H1 (cell line): ENCODE data around the gene RHCG. TPM values are rescaled to one million over a fixed set of nuclear protein-coding genes. Genes with fewer than 3 reads are reported as not detected.

Source experiments
- CTCF ChIA-PET: fragments of 300-600 bp; sonication (Branson Sonifier 250); formaldehyde crosslinking; loops from one replicate; lab custom pipeline; 2021; ENCODE audit not compliant: partially characterized antibody; lab: Charles Lee
- POLR2A ChIA-PET: fragments of 300-600 bp; sonication (Branson Sonifier 250); formaldehyde crosslinking; loops from one replicate; lab custom pipeline; 2021; ENCODE audit warnings: inconsistent platforms; ENCODE audit not compliant: partially characterized antibody; lab: Charles Lee
- DNase-seq, 2 experiments: peaks; one replicate each; pipeline versions ENCODE4 v3.0.0 to v3.0.0-alpha.2; 2010 to 2022; ENCODE audit warnings: low spot score in 2 of 2, low read depth in 1 of 2, mixed read lengths in 1 of 2
- FAIRE-seq: peaks from 2 replicates; lab custom pipeline; 2011; peaks lifted over from hg19 to GRCh38; lab: Jason Lieb, UNC
- H2AFZ ChIP-seq: 2 replicates; pipeline ENCODE4 v1.8.1; 2012; ENCODE audit warnings: low read length, inconsistent platforms
- H2AK5ac ChIP-seq: 2 replicates; pipeline ENCODE4 v1.6.1; 2013; ENCODE audit warnings: low read depth, low read length
- H2BK120ac ChIP-seq: replicated peaks from 2 replicates; pipeline ENCODE3; 2013; ENCODE audit warnings: low read depth, low read length, inconsistent platforms
- H2BK12ac ChIP-seq: 2 replicates; pipeline ENCODE4 v1.6.1; 2013; ENCODE audit warnings: low read depth, low read length
- H2BK15ac ChIP-seq: 2 replicates; pipeline ENCODE4 v1.6.1; 2013; ENCODE audit warnings: low read length
- H2BK20ac ChIP-seq: 2 replicates; pipeline ENCODE4 v1.6.1; 2013; ENCODE audit warnings: low read length
- H2BK5ac ChIP-seq: 2 replicates; pipeline ENCODE4 v1.6.1; 2013; ENCODE audit warnings: low read depth, low read length
- H3K14ac ChIP-seq: 2 replicates; pipeline ENCODE4 v1.6.1; 2013; ENCODE audit warnings: inconsistent platforms; ENCODE audit not compliant: insufficient read length
- H3K18ac ChIP-seq: 2 replicates; pipeline ENCODE4 v1.6.1; 2013; ENCODE audit warnings: low read length; ENCODE audit errors: extremely low read depth
- H3K23ac ChIP-seq: 2 replicates; pipeline ENCODE4 v1.6.1; 2013; ENCODE audit warnings: inconsistent platforms; ENCODE audit not compliant: insufficient read length
- H3K23me2 ChIP-seq: 2 replicates; pipeline ENCODE4 v1.6.1; 2013; ENCODE audit warnings: low read depth, low read length
- H3K27ac ChIP-seq: 2 replicates; pipeline ENCODE4 v1.6.1; 2011; ENCODE audit warnings: low read depth, low read length, inconsistent platforms
- H3K27me3 ChIP-seq, 4 experiments: replicated peaks in 1 of 4; 1 replicate in 1 of 4; 2 replicates in 3 of 4; pipeline versions ENCODE4 v1.6.1 to v1.8.1; 2011 to 2013; ENCODE audit warnings: low read length in 3 of 4, mild to moderate bottlenecking in 3 of 4, inconsistent platforms in 2 of 4, mixed read lengths in 2 of 4, moderate library complexity in 1 of 4; ENCODE audit not compliant: control insufficient read depth in 3 of 4, insufficient read depth in 3 of 4; ENCODE audit errors: extremely low read depth in 1 of 4
- H3K36me3 ChIP-seq, 4 experiments: 2 replicates each; pipeline versions ENCODE4 v1.6.1 to v1.8.1; 2011 to 2013; ENCODE audit warnings: mild to moderate bottlenecking in 4 of 4, low read length in 3 of 4, moderate library complexity in 2 of 4, control low read depth in 1 of 4, inconsistent platforms in 1 of 4; ENCODE audit not compliant: insufficient read depth in 4 of 4, control insufficient read depth in 2 of 4
- H3K4ac ChIP-seq: replicated peaks from 2 replicates; pipeline ENCODE3; 2013; ENCODE audit warnings: low read length, low read depth, mixed read lengths, inconsistent platforms; ENCODE audit not compliant: insufficient read length
- H3K4me1 ChIP-seq, 4 experiments: replicated peaks in 1 of 4; 1 replicate in 1 of 4; 2 replicates in 3 of 4; pipeline versions ENCODE4 v1.6.1 to v1.8.1; 2011 to 2013; ENCODE audit warnings: low read length in 3 of 4, inconsistent platforms in 2 of 4, mixed read lengths in 1 of 4; ENCODE audit not compliant: insufficient read depth in 4 of 4, control insufficient read depth in 3 of 4
- H3K4me2 ChIP-seq, 2 experiments: 2 replicates each; pipeline versions ENCODE4 v1.6.1 to v1.8.1; 2011 to 2013; ENCODE audit warnings: low read depth in 2 of 2, low read length in 2 of 2, control low read depth in 1 of 2, inconsistent platforms in 1 of 2, mild to moderate bottlenecking in 1 of 2; ENCODE audit not compliant: insufficient read depth in 1 of 2
- H3K4me3 ChIP-seq, 4 experiments: fragments of 200-600, 300-600 bp in 1 of 4; sonication (generic), shearing (Covaris generic), sonication (Bioruptor Twin) in 1 of 4; 2 replicates each; pipeline versions ENCODE4 v1.5.1 to v1.8.1; 2011 to 2016; ENCODE audit warnings: low read length in 4 of 4, low read depth in 3 of 4, control low read depth in 2 of 4, inconsistent platforms in 2 of 4, mild to moderate bottlenecking in 2 of 4, mixed read lengths in 1 of 4, moderate library complexity in 1 of 4; ENCODE audit not compliant: insufficient read depth in 2 of 4; ENCODE audit errors: extremely low read depth in 1 of 4
- H3K56ac ChIP-seq: replicated peaks from 2 replicates; pipeline ENCODE3; 2013; ENCODE audit warnings: low read depth, mild to moderate bottlenecking, mixed read lengths, low read length, inconsistent platforms; ENCODE audit not compliant: insufficient read length
- H3K79me1 ChIP-seq: 2 replicates; pipeline ENCODE4 v1.6.1; 2013; ENCODE audit warnings: low read depth, low read length, control low read depth
- H3K79me2 ChIP-seq, 2 experiments: 2 replicates each; pipeline versions ENCODE4 v1.6.1 to v1.8.1; 2012 to 2013; ENCODE audit warnings: low read length in 2 of 2, mild to moderate bottlenecking in 2 of 2, inconsistent platforms in 1 of 2; ENCODE audit not compliant: insufficient read depth in 2 of 2, control insufficient read depth in 1 of 2
- H3K9ac ChIP-seq, 4 experiments: replicated peaks in 1 of 4; 1 replicate in 1 of 4; 2 replicates in 3 of 4; pipeline versions ENCODE4 v1.6.1 to v1.8.1; 2011 to 2013; ENCODE audit warnings: low read depth in 3 of 4, low read length in 3 of 4, control low read depth in 2 of 4, mild to moderate bottlenecking in 2 of 4, moderate library complexity in 2 of 4, inconsistent platforms in 1 of 4; ENCODE audit errors: extremely low read depth in 1 of 4
- H3K9me3 ChIP-seq, 2 experiments: 2 replicates each; pipeline versions ENCODE4 v1.6.1 to v1.8.1; 2012 to 2013; ENCODE audit warnings: mild to moderate bottlenecking in 2 of 2, moderate library complexity in 2 of 2, control low read depth in 1 of 2, inconsistent platforms in 1 of 2, low read depth in 1 of 2, low read length in 1 of 2, mixed read lengths in 1 of 2; ENCODE audit not compliant: insufficient read depth in 2 of 2
- H4K20me1 ChIP-seq, 2 experiments: replicated peaks in 1 of 2; 2 replicates each; pipeline versions ENCODE3 to v1.8.1; 2011 to 2013; ENCODE audit warnings: inconsistent platforms in 2 of 2, low read length in 2 of 2, mild to moderate bottlenecking in 1 of 2; ENCODE audit not compliant: insufficient read depth in 2 of 2, control insufficient read depth in 1 of 2
- H4K5ac ChIP-seq: 2 replicates; pipeline ENCODE4 v1.6.1; 2013; ENCODE audit warnings: low read length, low read depth, mixed read lengths, inconsistent platforms; ENCODE audit not compliant: insufficient read length
- H4K8ac ChIP-seq: 2 replicates; pipeline ENCODE4 v1.8.0; 2013; ENCODE audit warnings: mild to moderate bottlenecking, moderate library complexity, low read length, inconsistent platforms; ENCODE audit not compliant: insufficient read depth; ENCODE audit errors: extremely low read depth
- H4K91ac ChIP-seq: replicated peaks from 2 replicates; pipeline ENCODE3; 2013; ENCODE audit warnings: low read length, mixed read lengths, inconsistent platforms; ENCODE audit not compliant: insufficient read length
- BACH1 ChIP-seq: IDR thresholded peaks from 2 replicates; pipeline ENCODE4 v1.6.1; 2012; ENCODE audit warnings: low read length, improper control_type of control experiment
- BCL11A ChIP-seq, 2 experiments: IDR thresholded peaks; one replicate each; pipeline ENCODE4 v1.6.1; 2011; ENCODE audit warnings: low read depth in 2 of 2, low read length in 2 of 2, mild to moderate bottlenecking in 2 of 2
- CTCF ChIP-seq, 3 experiments: IDR thresholded peaks; 1 replicate in 2 of 3; 2 replicates in 1 of 3; pipeline versions ENCODE4 v1.5.1 to v1.6.1; 2011; ENCODE audit warnings: low read length in 3 of 3, mild to moderate bottlenecking in 3 of 3, inconsistent platforms in 2 of 3, low read depth in 1 of 3, moderate library complexity in 1 of 3; ENCODE audit not compliant: insufficient read depth in 1 of 3; ENCODE audit errors: control extremely low read depth in 1 of 3
- JUND ChIP-seq: IDR thresholded peaks from 2 replicates; pipeline ENCODE4 v1.6.1; 2011; ENCODE audit warnings: mild to moderate bottlenecking, improper control_type of control experiment, low read length
- POU5F1 ChIP-seq: IDR thresholded peaks from 2 replicates; pipeline ENCODE4 v1.6.1; 2011; ENCODE audit warnings: low read depth, mild to moderate bottlenecking, low read length, moderate library complexity
- RAD21 ChIP-seq, 2 experiments: IDR thresholded peaks in 1 of 2; conservative IDR thresholded peaks in 1 of 2; 2 replicates each; pipeline ENCODE4 v1.6.1; 2011; ENCODE audit warnings: low read depth in 2 of 2, low read length in 2 of 2, improper control_type of control experiment in 1 of 2, inconsistent platforms in 1 of 2, mild to moderate bottlenecking in 1 of 2, moderate library complexity in 1 of 2
- SP2 ChIP-seq: IDR thresholded peaks from 2 replicates; pipeline ENCODE4 v1.6.1; 2012; ENCODE audit warnings: mild to moderate bottlenecking, low read length, inconsistent platforms
- WGBS, 2 experiments: shearing (Covaris generic) in 1 of 2; methylation state at CpG; one replicate each; pipeline versions ENCODE4 v1.1.6 to v1.1.7; 2013 to 2015; ENCODE audit warnings: low lambda C conversion rate in 2 of 2, mixed read lengths in 2 of 2, inconsistent platforms in 1 of 2, low coverage in 1 of 2, missing lambda C conversion rate in 1 of 2; ENCODE audit not compliant: insufficient replicate concordance in 2 of 2, insufficient coverage in 1 of 2, insufficient read length in 1 of 2; ENCODE audit errors: extremely low coverage in 1 of 2, missing lambda C conversion rate in 1 of 2; 5-methylcytosine and 5-hydroxymethylcytosine counted together
- polyA plus RNA-seq, 7 experiments: library from polyadenylated mRNA; depleted of rRNA in 3 of 7; stranded (reverse) in 5 of 7; unstranded in 2 of 7; fragments of >200 nt in 5 of 7; fragments of 200-250 nt in 2 of 7; gene quantifications; 1 replicate in 5 of 7; 2 replicates in 1 of 7; 4 replicates in 1 of 7; pipeline versions ENCODE4 v1.2.1 to v1.2.3, GENCODE V29; 2011 to 2013; ENCODE audit warnings: missing spikeins in 2 of 7, mixed read lengths in 2 of 7
- total RNA-seq: library from RNA; stranded (reverse); fragmentation: NEBNext Ultra II Directional; extraction: Animal tissue kit (Norgen Biotek cat#: 25700); gene quantifications from 2 replicates; pipeline ENCODE4 v1.2.1, GENCODE V29; 2021
- TF ChIP-seq, protein P1 (sequence below): IDR thresholded peaks from 2 replicates; pipeline ENCODE4 v1.6.1; 2011; ENCODE audit warnings: low read length, improper control_type of control experiment

RHCG gene
- total and polyA plus RNA-seq, 2 of the 8 experiments (the other 6 are each of a cell fraction or from before 2014, with no cell fraction given), result 0.68 TPM; not detected in 1

DNA sequence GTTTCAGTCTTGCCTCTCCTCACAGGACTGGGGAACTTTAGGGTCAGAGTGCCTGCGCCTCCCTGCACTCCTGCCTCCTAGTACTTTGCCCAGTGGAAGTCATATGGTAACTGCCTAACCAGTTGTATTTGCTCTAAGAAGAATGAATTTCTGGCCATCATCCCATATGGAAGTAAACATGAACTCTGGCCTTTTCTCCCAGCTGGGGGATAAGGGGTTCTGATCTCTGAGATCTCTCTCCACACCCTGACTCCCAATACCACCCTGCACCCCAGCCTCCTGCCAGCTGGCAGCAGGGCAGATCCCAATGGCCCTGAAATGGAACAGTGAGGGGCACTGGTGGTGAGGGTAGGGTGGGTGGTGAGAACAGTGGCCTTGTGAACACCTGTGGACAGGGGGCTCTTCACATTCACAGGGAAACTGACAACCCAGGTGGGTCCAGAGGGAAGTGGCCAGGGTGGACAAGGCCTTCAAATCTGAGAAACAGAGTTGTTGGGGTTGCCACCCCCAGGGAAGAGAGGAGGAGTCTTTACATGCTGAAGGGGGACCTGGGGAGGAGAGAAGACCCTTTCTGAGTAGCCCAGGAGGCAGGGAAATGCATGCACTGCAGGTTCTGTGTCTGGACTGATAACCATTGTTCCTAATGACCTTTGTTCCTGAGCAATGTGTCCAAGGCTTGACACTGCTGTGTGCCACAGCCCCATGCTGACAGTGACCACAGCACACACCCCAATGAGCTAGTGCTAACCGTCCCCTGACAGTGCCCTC, 36.9 kb downstream of the RHCG start:
- no peak overlapping the region for H2BK5ac ChIP-seq
- no peak overlapping the region; a peak in 1 of 7 replicates for H3K9ac ChIP-seq
- H3K4me3 ChIP-seq, result no peak overlapping the region
- CTCF ChIA-PET, result interaction anchor here (0.5 to 17.1 kb wide), 9 partner anchors 12 to 100 kb away, joined by 3 to 218 read pairs (median 5); no protein-coding TSS in a partner anchor
- no peaks in the 10 kb centered on the region for H3K36me3 ChIP-seq
- H2BK15ac ChIP-seq, result no peak overlapping the region
- no peak for DNase-seq
- peaks cover 0 to 33% (median 24%) of the 10 kb centered on the region in 4 experiments; a peak in 4 of 7 replicates for H3K27me3 ChIP-seq
- peaks cover 4 to 16% (median 9%) of the 10 kb centered on the region in 4 experiments for H3K4me1 ChIP-seq
- H3K23me2 ChIP-seq, result no peaks in the 10 kb centered on the region
- H3K79me2 ChIP-seq, result no peaks in the 10 kb centered on the region
- H3K79me1 ChIP-seq, result no peaks in the 10 kb centered on the region
- H4K20me1 ChIP-seq, result no peaks in the 10 kb centered on the region
- no peak overlapping the region for H4K91ac ChIP-seq
- no peak overlapping the region for H4K5ac ChIP-seq
- H3K4ac ChIP-seq, result no peak overlapping the region
- no peak overlapping the region for H2AFZ ChIP-seq
- H4K8ac ChIP-seq, result no peak overlapping the region; the same call in 1 of the 2 replicates
- H3K4me2 ChIP-seq, result no peak overlapping the region
- no peaks in the 10 kb centered on the region; a peak in 1 of 4 replicates for H3K9me3 ChIP-seq
- no peak overlapping the region for H3K18ac ChIP-seq
- FAIRE-seq, result no peak
- 77% methylated on average over 2 of the region's 2 CpGs; no CpG with 5 or more reads in 1 of the 2 experiments for WGBS, 2 experiments
- H2AK5ac ChIP-seq, result no peak overlapping the region
- no peak overlapping the region for H2BK12ac ChIP-seq
- no peak overlapping the region for H2BK20ac ChIP-seq
- H3K23ac ChIP-seq, result no peak overlapping the region
- no peak overlapping the region for H3K56ac ChIP-seq
- H3K14ac ChIP-seq, result no peak overlapping the region
- no peak overlapping the region for H2BK120ac ChIP-seq
- no peak overlapping the region for H3K27ac ChIP-seq
- POLR2A ChIA-PET, result interaction anchor here (1.8 to 2.5 kb wide), 2 partner anchors 10 to 11 kb away, joined by 5 to 7 read pairs; no protein-coding TSS in a partner anchor
- TF ChIP-seq POU5F1, result no peak
- TF ChIP-seq, protein P1, sequence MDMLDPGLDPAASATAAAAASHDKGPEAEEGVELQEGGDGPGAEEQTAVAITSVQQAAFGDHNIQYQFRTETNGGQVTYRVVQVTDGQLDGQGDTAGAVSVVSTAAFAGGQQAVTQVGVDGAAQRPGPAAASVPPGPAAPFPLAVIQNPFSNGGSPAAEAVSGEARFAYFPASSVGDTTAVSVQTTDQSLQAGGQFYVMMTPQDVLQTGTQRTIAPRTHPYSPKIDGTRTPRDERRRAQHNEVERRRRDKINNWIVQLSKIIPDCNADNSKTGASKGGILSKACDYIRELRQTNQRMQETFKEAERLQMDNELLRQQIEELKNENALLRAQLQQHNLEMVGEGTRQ, result no peak
- no peak for TF ChIP-seq RAD21 (IDR thresholded peaks at IDR 0.05 in 1 of 2, conservative IDR thresholded peaks at IDR 0.05 in 1 of 2; ENCODE audit: low read depth in 2 of 2, low read length in 2 of 2)
- no peak for TF ChIP-seq SP2
- no peak for TF ChIP-seq CTCF (IDR thresholded peaks at IDR 0.05; ENCODE audit: control extremely low read depth in 1 of 3, insufficient read depth in 1 of 3, low read depth in 1 of 3, low read length in 3 of 3)
- TF ChIP-seq BACH1, result no peak
- TF ChIP-seq BCL11A (IDR thresholded peaks at IDR 0.05; ENCODE audit: low read depth in 2 of 2, low read length in 2 of 2), result no peak
- no peak for TF ChIP-seq JUND
